HEK293 (cell line): ENCODE measurements around the gene SLC26A11.

Experiments
- CTCF ChIA-PET: fragments of 350-600 bp; formaldehyde crosslinking; extraction: SDS; loops from one replicate; lab custom pipeline; 2021; ENCODE audit warnings: antibody characterized with exemption; lab: Yijun Ruan, JAX
- POLR2A ChIA-PET: fragments of 300-600 bp; formaldehyde crosslinking; extraction: SDS; loops from one replicate; lab custom pipeline; 2020; ENCODE audit warnings: antibody characterized with exemption, inconsistent platforms; lab: Yijun Ruan, JAX
- H3K27ac ChIP-seq: fragments of 200-500 bp; sonication (Bioruptor generic); 2 replicates; pipeline ENCODE4 v1.5.1; 2014; ENCODE audit warnings: low read depth, low read length, control low read depth, inconsistent platforms; ENCODE audit errors: extremely low read depth
- H3K36me3 ChIP-seq, 2 experiments: fragments of 200-500 bp in 1 of 2; sonication (Bioruptor generic) in 1 of 2; 1 replicate in 1 of 2; 2 replicates in 1 of 2; pipeline ENCODE4 v1.5.1; 2014 to 2017; ENCODE audit warnings: inconsistent platforms in 2 of 2, low read length in 2 of 2; ENCODE audit not compliant: control insufficient read depth in 2 of 2, insufficient read depth in 1 of 2
- H3K4me1 ChIP-seq: fragments of 200-500 bp; sonication (Bioruptor generic); 2 replicates; pipeline ENCODE4 v1.5.1; 2014; ENCODE audit warnings: mild to moderate bottlenecking, low read length, inconsistent platforms; ENCODE audit not compliant: control insufficient read depth, insufficient read depth
- H3K4me3 ChIP-seq: 2 replicates; pipeline ENCODE4 v1.5.1; 2011; ENCODE audit warnings: low read depth, mild to moderate bottlenecking, control low read depth, low read length, moderate library complexity
- H3K9me3 ChIP-seq: fragments of 200-500 bp; sonication (Bioruptor generic); 2 replicates; pipeline ENCODE4 v1.5.1; 2014; ENCODE audit warnings: low read depth, low read length, inconsistent platforms; ENCODE audit not compliant: control insufficient read depth, insufficient read depth
- ELK4 ChIP-seq: IDR thresholded peaks from 2 replicates; pipeline ENCODE4 v1.6.1; 2011; ENCODE audit warnings: mild to moderate bottlenecking, low read depth, low read length, borderline replicate concordance
- GLI4 ChIP-seq: fragments of 450-650 bp; formaldehyde crosslinking; IDR thresholded peaks from 2 replicates; pipeline ENCODE4 v1.5.1; 2016; ENCODE audit warnings: missing biosample characterization, missing genetic modification characterization
- GLIS1 ChIP-seq: fragments of 450-650 bp; formaldehyde crosslinking; IDR thresholded peaks from 2 replicates; pipeline ENCODE4 v1.5.1; 2016; ENCODE audit warnings: missing biosample characterization, missing genetic modification characterization
- KLF7 ChIP-seq: fragments of 450-650 bp; formaldehyde crosslinking; IDR thresholded peaks from 2 replicates; pipeline ENCODE4 v1.5.1; 2016; ENCODE audit warnings: missing biosample characterization, missing genetic modification characterization, borderline replicate concordance
- MZF1 ChIP-seq: fragments of 450-650 bp; formaldehyde crosslinking; IDR thresholded peaks from 2 replicates; pipeline ENCODE4 v1.5.1; 2017; ENCODE audit warnings: missing biosample characterization, missing genetic modification characterization, borderline replicate concordance
- SETDB1 ChIP-seq: IDR thresholded peaks from one replicate; pipeline ENCODE4 v1.6.1; 2017; ENCODE audit warnings: mild to moderate bottlenecking, low read length, moderate library complexity, mixed read lengths; ENCODE audit not compliant: insufficient read length
- ZEB2 ChIP-seq: fragments of 450-650 bp; formaldehyde crosslinking; IDR thresholded peaks from 2 replicates; pipeline ENCODE4 v1.5.1; 2016; ENCODE audit warnings: missing biosample characterization, missing genetic modification characterization
- ZFHX2 ChIP-seq: fragments of 450-650 bp; formaldehyde crosslinking; conservative IDR thresholded peaks from 2 replicates; pipeline ENCODE4 v1.5.1; 2016; ENCODE audit warnings: missing biosample characterization, missing genetic modification characterization
- ZFP41 ChIP-seq: fragments of 450-650 bp; formaldehyde crosslinking; IDR thresholded peaks from 2 replicates; pipeline ENCODE4 v1.5.1; 2016; ENCODE audit warnings: missing biosample characterization, missing genetic modification characterization, borderline replicate concordance
- ZFP69B ChIP-seq: fragments of 450-650 bp; formaldehyde crosslinking; IDR thresholded peaks from 2 replicates; pipeline ENCODE4 v1.5.1; 2016; ENCODE audit warnings: missing biosample characterization, missing genetic modification characterization
- ZIC2 ChIP-seq: fragments of 450-650 bp; formaldehyde crosslinking; IDR thresholded peaks from 2 replicates; pipeline ENCODE4 v1.5.1; 2016; ENCODE audit warnings: missing biosample characterization, missing genetic modification characterization
- ZNF18 ChIP-seq: fragments of 450-650 bp; formaldehyde crosslinking; IDR thresholded peaks from 2 replicates; pipeline ENCODE4 v1.5.1; 2016; ENCODE audit warnings: missing biosample characterization, missing genetic modification characterization
- ZNF19 ChIP-seq: fragments of 450-650 bp; formaldehyde crosslinking; IDR thresholded peaks from 2 replicates; pipeline ENCODE4; 2016; ENCODE audit warnings: missing biosample characterization, missing genetic modification characterization, low read depth
- ZNF239 ChIP-seq: fragments of 450-650 bp; formaldehyde crosslinking; IDR thresholded peaks from 2 replicates; pipeline ENCODE4 v1.5.1; 2016; ENCODE audit warnings: missing biosample characterization, missing genetic modification characterization
- ZNF362 ChIP-seq: fragments of 450-650 bp; formaldehyde crosslinking; IDR thresholded peaks from 2 replicates; pipeline ENCODE4 v1.5.1; 2016; ENCODE audit warnings: missing biosample characterization, missing genetic modification characterization
- ZNF391 ChIP-seq: fragments of 450-650 bp; formaldehyde crosslinking; IDR thresholded peaks from 2 replicates; pipeline ENCODE4 v1.5.1; 2016; ENCODE audit warnings: low read depth, missing biosample characterization, missing genetic modification characterization, borderline replicate concordance
- ZNF398 ChIP-seq: fragments of 450-650 bp; formaldehyde crosslinking; IDR thresholded peaks from 2 replicates; pipeline ENCODE4 v1.5.1; 2017; ENCODE audit warnings: missing biosample characterization, missing genetic modification characterization
- ZNF423 ChIP-seq: fragments of 450-650 bp; formaldehyde crosslinking; IDR thresholded peaks from 2 replicates; pipeline ENCODE4 v1.5.1; 2016; ENCODE audit warnings: missing biosample characterization, missing genetic modification characterization
- ZNF544 ChIP-seq: fragments of 450-650 bp; formaldehyde crosslinking; IDR thresholded peaks from 2 replicates; pipeline ENCODE4 v1.5.0; 2017; ENCODE audit warnings: missing biosample characterization, missing genetic modification characterization
- ZNF610 ChIP-seq: fragments of 450-650 bp; formaldehyde crosslinking; IDR thresholded peaks from 2 replicates; pipeline ENCODE4 v1.5.1; 2016; ENCODE audit warnings: missing biosample characterization, missing genetic modification characterization, borderline replicate concordance
- ZNF776 ChIP-seq: fragments of 450-650 bp; formaldehyde crosslinking; IDR thresholded peaks from 2 replicates; pipeline ENCODE4 v1.5.0; 2017; ENCODE audit warnings: missing biosample characterization, missing genetic modification characterization, borderline replicate concordance
- ZSCAN5A ChIP-seq: fragments of 450-650 bp; formaldehyde crosslinking; IDR thresholded peaks from 2 replicates; pipeline ENCODE4 v1.5.1; 2016; ENCODE audit warnings: missing biosample characterization, missing genetic modification characterization

Gene SLC26A11

GRCh38 chr17:80291260-80291659 is 71.0 kb downstream of the SLC26A11 start (continued):
- TF ChIP-seq ZNF18 (tag by site-specific recombination) (no peak), ZNF239 (no peak), ZNF610 (tag by site-specific recombination) (no peak), ZEB2 (no peak)

- ChIA-PET POLR2A (no interaction called here), CTCF (interaction anchor here (1.2 kb wide), 1 partner anchor 210 kb away, joined by 4 read pairs; no protein-coding TSS in a partner anchor)
- H3K4me3 ChIP-seq, result no peak overlapping the region
- no peaks in the 10 kb centered on the region for H3K4me1 ChIP-seq
- H3K36me3 ChIP-seq, result peaks cover 23 to 82% of the 10 kb centered on the region in 2 experiments
- H3K27ac ChIP-seq, result no peak overlapping the region
- no peaks in the 10 kb centered on the region for H3K9me3 ChIP-seq
- TF ChIP-seq ZSCAN5A (tag by site-specific recombination) (no peak), ZIC2 (tag by site-specific recombination) (no peak), GLI4 (tag by site-specific recombination) (no peak), SETDB1 (no peak), ZFP41 (tag by site-specific recombination) (no peak), ZNF544 (tag by site-specific recombination) (no peak), ZFP69B (no peak), ZFHX2 (tag by site-specific recombination) (no peak), ZNF362 (tag by site-specific recombination) (no peak), ELK4 (no peak), ZNF19 (tag by site-specific recombination) (no peak), ZNF398 (tag by site-specific recombination) (no peak), ZNF391 (no peak), GLIS1 (tag by site-specific recombination) (no peak), MZF1 (no peak), KLF7 (tag by site-specific recombination) (no peak), ZNF776 (tag by site-specific recombination) (no peak), ZNF423 (tag by site-specific recombination) (no peak)
These were observed 71.7 kb downstream of the SLC26A11 start for GRCh38 chr17:80291691-80292487.
